Measurements from ENCODE around the gene NDOR1. TPM values are rescaled to one million over a fixed set of nuclear protein-coding genes. Genes with fewer than 3 reads are reported as not detected.

NDOR1 gene
- total RNA-seq, 4 donors from 2014 or later: 9.4 to 20.1 (median 14.3) TPM

DNA sequence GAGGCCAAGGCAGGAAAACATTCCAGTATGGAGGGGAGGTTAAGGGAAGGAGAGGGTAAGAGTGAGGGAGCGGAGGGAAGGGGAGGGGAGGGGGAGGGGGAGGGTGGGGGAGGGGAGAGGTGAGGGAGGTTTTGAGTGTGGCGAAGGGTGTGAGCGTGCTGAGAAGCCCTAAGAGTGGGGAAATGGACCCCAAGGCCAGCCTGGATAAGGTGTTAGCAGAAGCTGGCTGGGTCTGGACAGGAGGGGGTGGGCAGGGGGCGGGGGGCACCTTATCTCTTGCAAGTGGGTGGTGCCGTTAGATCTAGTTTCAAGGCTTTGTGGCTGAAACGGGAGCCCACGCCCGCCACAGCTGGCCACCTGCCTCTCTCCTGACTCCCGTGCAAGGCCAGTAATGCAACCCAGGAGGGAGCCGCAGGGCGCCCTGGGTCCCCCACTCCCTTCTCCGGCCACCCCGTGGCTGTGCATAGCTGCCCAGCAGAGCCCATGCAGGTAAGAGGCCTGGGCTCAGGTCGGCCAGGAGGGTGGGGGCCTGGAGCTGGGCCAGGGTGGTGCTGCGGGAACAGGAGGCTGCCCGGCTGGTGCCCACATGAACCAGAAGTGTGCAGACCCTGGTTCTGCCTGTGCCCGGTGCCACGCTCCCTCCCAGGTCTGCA lies 22.5 kb downstream of the NDOR1 start:
- 34 to 41% methylated on average over 12 to 15 of the region's 18 CpGs for WGBS, 2 donors
- peaks cover 0 to 28% (median 12%) of the 10 kb centered on the region in 4 donors for H3K4me1 ChIP-seq
- H3K4me3 ChIP-seq: no peak overlapping the region
- DNase-seq (ENCODE audit: low spot score in 2 of 2): no peak
- peaks cover 0 to 66% of the 10 kb centered on the region in 2 donors for H3K27me3 ChIP-seq
- H3K27ac ChIP-seq: no peak overlapping the region
- no peaks in the 10 kb centered on the region for H3K9me3 ChIP-seq
- H3K36me3 ChIP-seq: no peaks in the 10 kb centered on the region
- TF ChIP-seq, protein P1, sequence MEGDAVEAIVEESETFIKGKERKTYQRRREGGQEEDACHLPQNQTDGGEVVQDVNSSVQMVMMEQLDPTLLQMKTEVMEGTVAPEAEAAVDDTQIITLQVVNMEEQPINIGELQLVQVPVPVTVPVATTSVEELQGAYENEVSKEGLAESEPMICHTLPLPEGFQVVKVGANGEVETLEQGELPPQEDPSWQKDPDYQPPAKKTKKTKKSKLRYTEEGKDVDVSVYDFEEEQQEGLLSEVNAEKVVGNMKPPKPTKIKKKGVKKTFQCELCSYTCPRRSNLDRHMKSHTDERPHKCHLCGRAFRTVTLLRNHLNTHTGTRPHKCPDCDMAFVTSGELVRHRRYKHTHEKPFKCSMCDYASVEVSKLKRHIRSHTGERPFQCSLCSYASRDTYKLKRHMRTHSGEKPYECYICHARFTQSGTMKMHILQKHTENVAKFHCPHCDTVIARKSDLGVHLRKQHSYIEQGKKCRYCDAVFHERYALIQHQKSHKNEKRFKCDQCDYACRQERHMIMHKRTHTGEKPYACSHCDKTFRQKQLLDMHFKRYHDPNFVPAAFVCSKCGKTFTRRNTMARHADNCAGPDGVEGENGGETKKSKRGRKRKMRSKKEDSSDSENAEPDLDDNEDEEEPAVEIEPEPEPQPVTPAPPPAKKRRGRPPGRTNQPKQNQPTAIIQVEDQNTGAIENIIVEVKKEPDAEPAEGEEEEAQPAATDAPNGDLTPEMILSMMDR (IDR thresholded peaks at IDR 0.05): no peak
- TF ChIP-seq POLR2A (IDR thresholded peaks at IDR 0.05): no peak
- TF ChIP-seq EP300 (IDR thresholded peaks at IDR 0.05): no peak

DNA sequence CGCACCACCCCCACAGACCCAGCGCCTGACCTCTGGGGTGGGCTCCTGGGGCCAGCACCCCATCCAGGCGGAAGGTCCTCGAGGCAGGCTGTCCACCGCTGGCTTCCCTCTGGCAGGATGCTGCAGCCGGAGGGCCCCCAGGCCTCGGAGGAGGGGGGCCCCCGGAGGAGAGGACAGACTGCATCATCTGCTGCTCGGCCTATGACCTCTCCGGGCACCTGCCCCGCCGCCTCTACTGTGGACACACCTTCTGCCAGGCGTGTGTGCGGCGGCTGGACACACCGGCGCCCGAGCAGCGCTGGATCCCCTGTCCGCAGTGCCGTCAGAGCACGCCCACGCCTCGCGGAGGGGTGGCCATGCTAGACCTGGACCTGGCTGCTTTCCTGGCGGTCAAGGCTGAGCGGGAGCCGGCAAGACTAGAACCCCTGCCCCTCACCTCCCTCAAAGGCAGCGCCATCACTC lies 23.0 kb downstream of the NDOR1 start:
- Histone ChIP-seq H3K4me3 (no peak overlapping the region), H3K27ac (no peak overlapping the region), H3K36me3 (no peaks in the 10 kb centered on the region), H3K27me3 (peaks cover 0 to 72% of the 10 kb centered on the region in 2 donors), H3K9me3 (no peaks in the 10 kb centered on the region), H3K4me1 (peaks cover 0 to 26% (median 11%) of the 10 kb centered on the region in 4 donors)
- 58 to 75% methylated on average over 16 to 27 of the region's 29 CpGs for WGBS, 2 donors
- TF ChIP-seq, protein P1 (IDR thresholded peaks at IDR 0.05): no peak
- TF ChIP-seq EP300 (IDR thresholded peaks at IDR 0.05) (no peak), POLR2A (IDR thresholded peaks at IDR 0.05) (no peak)
- no peak for DNase-seq (ENCODE audit: low spot score in 2 of 2)

DNA sequence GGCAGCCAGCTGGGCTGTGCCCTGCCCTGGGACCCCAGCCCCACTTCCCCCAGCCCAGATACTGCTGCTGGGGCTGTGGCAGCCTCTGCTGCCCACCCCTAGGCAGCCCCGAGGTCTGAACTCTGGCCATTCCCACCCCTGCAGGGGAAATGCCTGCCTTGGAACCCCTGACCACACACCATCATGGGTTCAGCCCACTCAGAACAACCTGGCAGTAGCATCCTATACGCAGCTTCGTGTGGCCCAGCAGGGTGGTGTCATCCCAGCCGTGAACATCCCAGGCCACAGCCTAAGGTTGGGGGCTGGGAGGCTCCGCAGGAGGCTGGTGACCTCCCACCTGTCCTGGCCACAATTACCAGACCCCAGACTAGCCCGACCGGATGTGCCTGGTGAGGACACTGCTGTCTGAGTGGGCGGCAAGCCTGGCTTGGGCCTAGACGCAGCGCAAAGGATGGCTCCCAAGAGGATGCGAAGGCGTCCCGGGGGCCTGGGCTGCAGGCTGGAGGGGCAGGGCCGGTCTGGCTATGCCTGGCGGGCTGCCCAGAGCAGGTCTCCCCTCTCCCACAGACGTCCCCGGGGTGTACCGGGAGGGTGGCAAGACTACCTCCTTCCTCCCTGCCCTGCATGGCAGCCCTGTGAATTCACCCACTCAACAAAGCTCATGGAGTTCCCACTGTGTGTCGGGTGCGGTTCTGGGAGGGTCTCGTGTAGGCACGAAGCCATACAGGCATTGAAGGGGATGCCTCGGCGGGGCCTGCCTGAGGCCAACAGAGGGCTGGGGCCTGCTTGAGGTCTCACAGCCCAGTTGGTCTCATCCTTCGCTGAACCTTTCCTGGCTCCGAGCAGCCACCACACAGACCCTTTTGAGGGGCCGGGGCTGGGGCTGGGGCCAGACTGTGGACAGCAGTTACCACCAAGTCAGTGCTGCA lies 23.7 kb downstream of the NDOR1 start:
- Histone ChIP-seq H3K4me3 (no peak overlapping the region), H3K36me3 (no peaks in the 10 kb centered on the region), H3K9me3 (no peaks in the 10 kb centered on the region), H3K27me3 (peaks cover 0 to 79% of the 10 kb centered on the region in 2 donors), H3K27ac (no peak overlapping the region), H3K4me1 (peaks cover 0 to 20% (median 6%) of the 10 kb centered on the region in 4 donors)
- no peak for DNase-seq (ENCODE audit: low spot score in 2 of 2)
- WGBS, 2 donors: 53 to 57% methylated on average over 16 of the region's 27 CpGs
- TF ChIP-seq EP300 (IDR thresholded peaks at IDR 0.05): no peak
- TF ChIP-seq POLR2A (IDR thresholded peaks at IDR 0.05): no peak
- TF ChIP-seq, protein P1 (IDR thresholded peaks at IDR 0.05): no peak

DNA sequence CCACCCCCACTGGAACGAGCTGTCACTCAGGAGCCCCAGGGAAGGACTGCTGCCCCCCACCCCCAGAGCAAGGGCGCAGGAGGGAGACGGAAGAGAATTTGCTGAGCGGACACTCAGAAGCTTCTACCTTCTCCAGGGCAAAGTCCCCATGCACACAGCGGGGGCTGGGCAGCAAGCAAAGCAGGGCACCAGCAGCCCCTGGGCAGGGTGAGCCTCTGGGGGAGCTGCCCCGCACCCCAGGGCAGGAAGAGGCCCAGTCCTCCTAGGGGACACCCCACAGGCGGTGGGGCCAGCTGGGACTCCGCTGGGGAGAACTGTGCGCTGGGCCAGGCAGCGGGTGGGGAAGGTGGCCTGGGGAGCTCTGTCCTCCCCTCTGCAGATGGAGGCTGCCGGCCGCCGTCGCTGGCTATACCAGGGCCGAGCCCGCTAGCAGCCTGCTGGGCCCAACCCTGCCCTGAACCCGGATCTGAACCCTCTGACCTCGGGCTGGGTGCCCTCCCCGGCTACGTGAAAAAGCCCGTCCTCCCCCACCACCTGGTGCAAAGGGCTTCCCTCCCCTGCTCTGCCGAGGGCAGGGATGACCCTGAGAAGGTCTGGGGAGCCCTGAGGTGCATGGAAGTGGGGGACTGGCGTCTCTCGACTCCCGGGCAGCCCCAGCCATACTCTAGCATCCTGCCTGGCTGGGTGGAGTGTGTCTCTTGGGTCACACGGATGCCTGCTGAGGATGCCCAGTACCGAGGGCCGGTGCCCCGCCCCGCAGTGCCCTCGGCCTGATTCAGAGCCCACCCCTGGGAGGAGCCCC lies 24.6 kb downstream of the NDOR1 start:
- Histone ChIP-seq H3K27ac (no peak overlapping the region), H3K9me3 (no peaks in the 10 kb centered on the region), H3K27me3 (peaks cover 0 to 81% of the 10 kb centered on the region in 2 donors), H3K4me3 (no peak overlapping the region), H3K4me1 (peaks cover 0 to 14% (median 4%) of the 10 kb centered on the region in 4 donors), H3K36me3 (no peaks in the 10 kb centered on the region)
- WGBS, 2 donors: 39 to 58% methylated on average over 5 to 15 of the region's 31 CpGs
- TF ChIP-seq POLR2A (IDR thresholded peaks at IDR 0.05): no peak
- TF ChIP-seq, protein P1 (IDR thresholded peaks at IDR 0.05): no peak
- DNase-seq (ENCODE audit: low spot score in 2 of 2): no peak
